Epithelial cell of esophagus (primary cell): Measurements from ENCODE around the gene CARD10.

ENCODE experiments used
- DNase-seq: peaks from one replicate; pipeline ENCODE4 v3.0.0; 2010; ENCODE audit warnings: low read depth
- H3K4me3 ChIP-seq: 2 replicates; pipeline ENCODE4 v1.5.1; 2011; ENCODE audit warnings: mild to moderate bottlenecking, low read length, control low read depth
- CTCF ChIP-seq: IDR thresholded peaks from 2 replicates; pipeline ENCODE4 v1.5.1; 2011; ENCODE audit warnings: low read depth, mild to moderate bottlenecking, low read length, control low read depth, inconsistent platforms; ENCODE audit not compliant: insufficient read depth; ENCODE audit errors: missing control alignments

CARD10 gene

GRCh38 chr22:37519268-37520195 lies at the start of gene CARD10:
Gene CARD10, minus strand, starts transcription at chr22:37519415. Its CDS starts 215 bp downstream, at chr22:37519200.
- peak; percentile 43 for DNase-seq
- H3K4me3 ChIP-seq = peak within 1 kb of the TSS; percentile 62
- TF ChIP-seq CTCF = no peak

GRCh38 chr22:37568448-37569008 lies 49.3 kb upstream of the CARD10 start:
- H3K4me3 ChIP-seq = no peak overlapping the region
- DNase-seq = no peak
- TF ChIP-seq CTCF = no peak

- DNase-seq = no peak
- no peak for TF ChIP-seq CTCF
- H3K4me3 ChIP-seq = no peak overlapping the region
Measured at GRCh38 chr22:37568012-37568411, 48.8 kb upstream of the CARD10 start.

GRCh38 chr22:37566903-37567798 lies 47.9 kb upstream of the CARD10 start:
- peak; percentile 84 for DNase-seq
- H3K4me3 ChIP-seq = no peak overlapping the region
- TF ChIP-seq CTCF = peak; percentile 96

- TF ChIP-seq CTCF = no peak
- no peak overlapping the region for H3K4me3 ChIP-seq
Measured at GRCh38 chr22:37566329-37566837, 47.2 kb upstream of the CARD10 start.

GRCh38 chr22:37565830-37566229 lies 46.6 kb upstream of the CARD10 start:
- no peak for TF ChIP-seq CTCF
- no peak overlapping the region for H3K4me3 ChIP-seq
- no peak for DNase-seq

More at GRCh38 chr22:37566329-37566837, 47.2 kb upstream of the CARD10 start:
- no peak for DNase-seq
